Thymus (tissue), 11 donors: ENCODE data around the gene DYNAP. TPM values are rescaled to one million over a fixed set of nuclear protein-coding genes. Genes with fewer than 3 reads are reported as not detected.

Experiments
- DNase-seq, 9 donors: peaks; one replicate each; pipeline ENCODE4 v3.0.0-alpha.2; 2013; ENCODE audit warnings: low spot score in 9 of 9, low read depth in 6 of 9, missing footprints in 1 of 9
- H3K27ac ChIP-seq, 2 donors: one replicate each; pipeline ENCODE4 v1.5.1; 2013; ENCODE audit warnings: control low read depth in 1 of 2, low read depth in 1 of 2, low read length in 1 of 2, mild to moderate bottlenecking in 1 of 2, moderate library complexity in 1 of 2
- H3K27me3 ChIP-seq, 2 donors: one replicate each; pipeline ENCODE4 v1.5.1; 2013; ENCODE audit warnings: low read length in 1 of 2; ENCODE audit not compliant: control insufficient read depth in 2 of 2, insufficient read depth in 1 of 2
- H3K36me3 ChIP-seq, 2 donors: one replicate each; pipeline ENCODE4 v1.5.1; 2013; ENCODE audit warnings: low read length in 1 of 2, mild to moderate bottlenecking in 1 of 2, moderate library complexity in 1 of 2; ENCODE audit not compliant: control insufficient read depth in 2 of 2, insufficient read depth in 2 of 2
- H3K4me1 ChIP-seq, 2 donors: one replicate each; pipeline ENCODE4 v1.5.1; 2013; ENCODE audit warnings: low read length in 2 of 2; ENCODE audit not compliant: control insufficient read depth in 2 of 2, insufficient read depth in 2 of 2
- H3K4me3 ChIP-seq, 2 donors: one replicate each; pipeline ENCODE4 v1.5.1; 2013; ENCODE audit warnings: low read length in 2 of 2, control low read depth in 1 of 2, mild to moderate bottlenecking in 1 of 2
- H3K9me3 ChIP-seq, 2 donors: one replicate each; pipeline ENCODE4 v1.5.1; 2013; ENCODE audit warnings: low read length in 1 of 2, mild to moderate bottlenecking in 1 of 2; ENCODE audit not compliant: control insufficient read depth in 2 of 2, insufficient read depth in 1 of 2
- WGBS: extraction: QIAGEN DNeasy Blood & Tissue Kit; methylation state at CpG from one replicate; pipeline ENCODE4 v1.1.7; 2013; 5-methylcytosine and 5-hydroxymethylcytosine counted together
- polyA plus RNA-seq: library from polyadenylated mRNA; stranded (reverse); fragments of 200-250 nt; gene quantifications from one replicate; pipeline ENCODE4 v1.2.3, GENCODE V29; 2013
- total RNA-seq: library from RNA; stranded (reverse); fragments of 120-200 nt; gene quantifications from one replicate; pipeline ENCODE4 v1.2.4, GENCODE V29; 2013
- donor health status: healthy.

DYNAP gene
- total and polyA plus RNA-seq, 2 donors = 0.09 to 0.14 TPM

- Histone ChIP-seq H3K36me3 (no peaks in the 10 kb centered on the region), H3K27me3 (no peaks in the 10 kb centered on the region), H3K9me3 (no peaks in the 10 kb centered on the region), H3K27ac (no peak overlapping the region), H3K4me1 (no peaks in the 10 kb centered on the region), H3K4me3 (no peak overlapping the region)
- no peak for DNase-seq
Measured at GRCh38 chr18:54622084-54622483, 31.0 kb downstream of the DYNAP start.

GRCh38 chr18:54626779-54627178, 35.7 kb downstream of the DYNAP start:
- DNase-seq = no peak

GRCh38 chr18:54630963-54631362, 39.9 kb downstream of the DYNAP start:
- Histone ChIP-seq H3K9me3 (no peaks in the 10 kb centered on the region), H3K4me1 (no peaks in the 10 kb centered on the region), H3K4me3 (no peak overlapping the region), H3K27ac (no peak overlapping the region), H3K27me3 (no peaks in the 10 kb centered on the region), H3K36me3 (no peaks in the 10 kb centered on the region)
- DNase-seq = no peak

More at GRCh38 chr18:54626779-54627178, 35.7 kb downstream of the DYNAP start:
- 98% methylated on average over 1 of the region's 1 CpG for WGBS
- no peaks in the 10 kb centered on the region for H3K4me1 ChIP-seq
- H3K9me3 ChIP-seq = no peaks in the 10 kb centered on the region
- H3K4me3 ChIP-seq = no peak overlapping the region
- no peak overlapping the region for H3K27ac ChIP-seq
- no peaks in the 10 kb centered on the region for H3K36me3 ChIP-seq
- H3K27me3 ChIP-seq = no peaks in the 10 kb centered on the region

GRCh38 chr18:54636217-54636616, 45.2 kb downstream of the DYNAP start:
- no peaks in the 10 kb centered on the region for H3K27me3 ChIP-seq
- 97% methylated on average over 4 of the region's 4 CpGs for WGBS
- no peak overlapping the region for H3K27ac ChIP-seq
- no peak for DNase-seq
- H3K4me3 ChIP-seq = no peak overlapping the region
- no peaks in the 10 kb centered on the region for H3K36me3 ChIP-seq
- H3K4me1 ChIP-seq = no peaks in the 10 kb centered on the region
- no peaks in the 10 kb centered on the region for H3K9me3 ChIP-seq

- no peak for DNase-seq
- Histone ChIP-seq H3K27ac (no peak overlapping the region), H3K4me3 (no peak overlapping the region), H3K36me3 (no peaks in the 10 kb centered on the region), H3K4me1 (no peaks in the 10 kb centered on the region), H3K27me3 (no peaks in the 10 kb centered on the region), H3K9me3 (no peaks in the 10 kb centered on the region)
- WGBS = 90% methylated on average over 1 of the region's 1 CpG
Measured at GRCh38 chr18:54641734-54642133, 50.7 kb downstream of the DYNAP start.

- no peaks in the 10 kb centered on the region for H3K36me3 ChIP-seq
- no peaks in the 10 kb centered on the region for H3K9me3 ChIP-seq
- H3K27ac ChIP-seq = no peak overlapping the region
- 11% methylated on average over 2 of the region's 2 CpGs for whole genome bisulfite sequencing
- H3K4me3 ChIP-seq = no peak overlapping the region
- no peaks in the 10 kb centered on the region for H3K4me1 ChIP-seq
- peak in 2 of 9 donors; percentile 9 to 33 for DNase-seq
- no peaks in the 10 kb centered on the region for H3K27me3 ChIP-seq
Measured at GRCh38 chr18:54647176-54647575, 56.1 kb downstream of the DYNAP start.

Other genes starting within 250 kb of the DYNAP start
- gene STARD6, start 233.4 kb upstream of the DYNAP start, total RNA-seq = 0.09 TPM
- 0.21 TPM for gene STARD6, start 233.4 kb upstream of the DYNAP start, polyA plus RNA-seq
- gene C18orf54, start 233.3 kb upstream of the DYNAP start, total RNA-seq = 3.5 TPM
- 2.1 TPM for gene C18orf54, start 233.3 kb upstream of the DYNAP start, polyA plus RNA-seq
- gene RAB27B, start 237.2 kb downstream of the DYNAP start, total RNA-seq = 1.5 TPM
- 1.7 TPM for gene RAB27B, start 237.2 kb downstream of the DYNAP start, polyA plus RNA-seq